Erythroblast (primary cell): ENCODE results near the gene HHIP.
"Not testable (repeated sequence)": the region's sequence is repeated elsewhere in the genome, so short reads cannot be mapped to it uniquely, and the experiment has no call there.

Experiments used
- DNase-seq, 2 experiments: peaks; one replicate each; lab custom pipeline; 2025; lab: John Stamatoyannopoulos, UW
- GATA1 ChIP-seq: IDR thresholded peaks from 2 replicates; pipeline ENCODE4 v1.6.1; 2011; ENCODE audit warnings: low read depth, mild to moderate bottlenecking, control low read depth, low read length, moderate library complexity
- POLR2A ChIP-seq: IDR thresholded peaks from 2 replicates; pipeline ENCODE4 v1.6.1; 2011; ENCODE audit warnings: mild to moderate bottlenecking, low read length

The HHIP gene

GRCh38 chr4:144785961-144786360 is 140.0 kb downstream of the HHIP start:
- TF ChIP-seq GATA1 (no peak), POLR2A (no peak)
- DNase-seq = no peak

- TF ChIP-seq POLR2A = no peak
- no peak for TF ChIP-seq GATA1
- peak; percentile 21 to 43 for DNase-seq
These were observed 141.7 kb downstream of the HHIP start for GRCh38 chr4:144787365-144788258.

GRCh38 chr4:144788469-144788868 is 142.5 kb downstream of the HHIP start:
- no peak for DNase-seq
- TF ChIP-seq GATA1 (no peak), POLR2A (no peak)

- DNase-seq = not testable (repeated sequence)
These were observed 146.0 kb downstream of the HHIP start for GRCh38 chr4:144791933-144792332.
